ENCODE data around the gene PTTG1. TPM values are rescaled to one million over a fixed set of nuclear protein-coding genes. Genes with fewer than 3 reads are reported as not detected.

The PTTG1 gene
- total RNA-seq, 2 experiments from 2014 or later, result 132 to 139 TPM

DNA sequence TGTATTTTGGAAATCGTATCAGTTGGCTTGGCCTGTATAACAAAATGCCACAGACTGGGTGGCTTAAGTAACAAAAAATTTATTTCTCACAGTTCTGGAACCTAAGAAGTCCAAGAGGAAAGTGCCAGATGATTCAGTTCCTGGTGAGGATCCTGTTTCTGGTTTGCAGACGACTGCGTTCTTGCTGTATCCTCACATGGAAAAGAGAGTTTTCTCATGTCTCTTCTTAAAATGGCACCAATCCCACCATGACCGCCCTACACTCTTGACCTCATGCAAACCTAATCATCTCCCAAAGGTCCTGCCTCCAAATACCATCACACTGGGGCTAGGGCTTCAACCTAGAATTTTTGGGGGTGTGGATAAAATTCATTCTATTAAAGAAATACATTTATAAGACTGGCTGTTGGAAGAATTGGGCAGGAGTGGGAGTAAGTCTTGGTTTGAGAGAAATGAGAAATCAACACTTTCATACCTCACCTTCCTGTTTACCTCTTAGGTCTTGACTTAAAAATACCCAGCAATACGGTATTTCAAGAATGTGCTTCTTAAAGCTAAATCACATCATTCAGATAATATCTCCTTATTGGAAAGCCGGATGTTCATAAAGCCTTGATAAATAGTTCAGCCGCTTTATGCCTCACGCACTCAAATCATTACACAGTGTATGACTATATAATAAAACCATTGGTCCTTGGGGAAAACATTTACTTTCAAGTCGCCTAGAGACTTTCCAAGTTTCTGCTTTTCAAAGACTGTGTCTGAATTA lies 28.7 kb downstream of the PTTG1 start:
- ATAC-seq, result no peak
- DNase-seq, result no peak
- Mint-ChIP-seq H3K4me1 (ENCODE audit: low read depth) (peaks cover 16% of the 10 kb centered on the region), H3K27ac (no peak overlapping the region), H3K36me3 (ENCODE audit: low read depth) (no peaks in the 10 kb centered on the region), H3K4me3 (no peak overlapping the region), H3K9me3 (peaks cover 2% of the 10 kb centered on the region), H3K27me3 (no peaks in the 10 kb centered on the region)
- intact Hi-C loops (cut with micrococcal nuclease), result no loop called here
- TF ChIP-seq, protein P1, sequence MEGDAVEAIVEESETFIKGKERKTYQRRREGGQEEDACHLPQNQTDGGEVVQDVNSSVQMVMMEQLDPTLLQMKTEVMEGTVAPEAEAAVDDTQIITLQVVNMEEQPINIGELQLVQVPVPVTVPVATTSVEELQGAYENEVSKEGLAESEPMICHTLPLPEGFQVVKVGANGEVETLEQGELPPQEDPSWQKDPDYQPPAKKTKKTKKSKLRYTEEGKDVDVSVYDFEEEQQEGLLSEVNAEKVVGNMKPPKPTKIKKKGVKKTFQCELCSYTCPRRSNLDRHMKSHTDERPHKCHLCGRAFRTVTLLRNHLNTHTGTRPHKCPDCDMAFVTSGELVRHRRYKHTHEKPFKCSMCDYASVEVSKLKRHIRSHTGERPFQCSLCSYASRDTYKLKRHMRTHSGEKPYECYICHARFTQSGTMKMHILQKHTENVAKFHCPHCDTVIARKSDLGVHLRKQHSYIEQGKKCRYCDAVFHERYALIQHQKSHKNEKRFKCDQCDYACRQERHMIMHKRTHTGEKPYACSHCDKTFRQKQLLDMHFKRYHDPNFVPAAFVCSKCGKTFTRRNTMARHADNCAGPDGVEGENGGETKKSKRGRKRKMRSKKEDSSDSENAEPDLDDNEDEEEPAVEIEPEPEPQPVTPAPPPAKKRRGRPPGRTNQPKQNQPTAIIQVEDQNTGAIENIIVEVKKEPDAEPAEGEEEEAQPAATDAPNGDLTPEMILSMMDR (IDR thresholded peaks at IDR 0.05), result no peak
- ChIA-PET CTCF (no interaction called here), POLR2A (no interaction called here)

DNA sequence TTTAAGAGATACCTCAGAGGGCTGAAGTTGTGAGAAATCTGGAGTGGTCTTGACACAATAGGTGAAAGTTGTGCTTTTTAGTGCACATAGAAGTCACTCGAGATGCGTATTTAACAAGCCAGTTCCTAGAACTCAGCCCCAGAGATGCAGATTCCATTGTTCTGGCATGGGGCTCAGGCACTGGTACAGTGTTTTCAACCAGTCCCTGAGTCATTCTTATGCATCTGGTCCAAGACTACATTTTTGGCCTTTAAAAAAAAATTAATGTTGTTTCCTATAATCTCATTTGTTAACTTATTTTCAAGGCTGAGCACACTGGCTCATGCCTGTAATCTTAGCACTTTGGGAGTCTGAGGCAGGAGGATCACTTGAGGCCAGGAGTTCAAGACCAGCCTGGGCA lies 29.6 kb downstream of the PTTG1 start:
- Mint-ChIP-seq H3K27ac (no peak overlapping the region), H3K4me1 (ENCODE audit: low read depth) (peaks cover 20% of the 10 kb centered on the region), H3K4me3 (no peak overlapping the region), H3K36me3 (ENCODE audit: low read depth) (no peaks in the 10 kb centered on the region), H3K27me3 (no peaks in the 10 kb centered on the region), H3K9me3 (peaks cover 2% of the 10 kb centered on the region)
- DNase-seq, result no peak
- POLR2A ChIA-PET, result no interaction called here
- intact Hi-C loops (cut with micrococcal nuclease), result no loop called here
- CTCF ChIA-PET, result no interaction called here
- TF ChIP-seq, protein P1 (IDR thresholded peaks at IDR 0.05), result no peak
- no peak for ATAC-seq

DNA sequence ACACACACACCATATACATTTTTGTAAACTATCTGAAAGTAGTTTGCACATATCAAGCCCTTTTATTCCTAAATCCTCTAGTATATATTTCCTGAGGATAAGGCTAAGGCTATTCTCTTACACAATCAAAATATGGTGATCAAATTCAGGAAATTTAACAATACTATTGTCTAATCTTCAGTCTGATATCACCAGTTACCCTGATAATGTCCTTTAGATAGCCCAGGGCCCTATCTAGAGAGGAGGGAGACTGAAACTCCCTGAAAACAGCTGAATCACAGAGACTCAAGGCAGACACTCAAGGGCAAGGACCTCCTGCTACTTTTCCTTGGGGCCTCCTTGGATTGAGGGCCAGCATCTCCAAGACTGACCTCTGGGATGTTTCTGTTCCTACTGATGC lies 30.4 kb downstream of the PTTG1 start:
- ChIA-PET CTCF (interaction anchor here (1.3 to 1.8 kb wide), 3 partner anchors 12 to 15 kb away, joined by 3 to 6 read pairs (median 5); no protein-coding TSS in a partner anchor), POLR2A (interaction anchor here (1.1 kb wide), 1 partner anchor 12 kb away, joined by 4 read pairs; no protein-coding TSS in a partner anchor)
- DNase-seq (no peak), ATAC-seq (no peak)
- H3K9me3 Mint-ChIP-seq, result peaks cover 2% of the 10 kb centered on the region
- no peak overlapping the region for H3K4me3 Mint-ChIP-seq
- no peaks in the 10 kb centered on the region for H3K27me3 Mint-ChIP-seq
- TF ChIP-seq, protein P1 (IDR thresholded peaks at IDR 0.05), result no peak
- no peaks in the 10 kb centered on the region for H3K36me3 Mint-ChIP-seq (ENCODE audit: low read depth)
- intact Hi-C loops (cut with micrococcal nuclease), result no loop called here
- no peak overlapping the region for H3K27ac Mint-ChIP-seq
- peaks cover 26% of the 10 kb centered on the region for H3K4me1 Mint-ChIP-seq (ENCODE audit: low read depth)

DNA sequence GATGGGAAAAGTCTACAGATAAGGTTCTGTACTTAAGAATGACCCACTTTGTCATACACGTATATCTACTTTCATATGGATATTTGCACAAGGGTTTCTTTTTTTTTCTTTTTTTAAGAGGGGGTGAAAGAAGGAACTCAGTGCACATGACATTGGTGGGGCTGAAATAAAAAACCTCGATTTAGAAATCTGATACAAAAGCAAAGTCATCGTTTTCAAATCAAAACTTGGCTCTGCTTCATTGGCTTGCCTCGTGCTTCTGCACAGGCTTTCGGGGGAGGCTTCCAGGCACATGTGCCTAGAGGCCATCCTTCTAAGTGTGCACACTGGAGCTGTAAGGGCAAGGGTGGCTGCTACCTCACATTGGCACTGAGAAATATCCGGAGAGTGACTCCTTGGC lies 31.1 kb downstream of the PTTG1 start:
- no peak for ATAC-seq
- CTCF ChIA-PET, result interaction anchor here (0.7 to 1.8 kb wide), 4 partner anchors 11 to 62 kb away, joined by 3 to 6 read pairs (median 4); no protein-coding TSS in a partner anchor
- Mint-ChIP-seq H3K9me3 (peaks cover 2% of the 10 kb centered on the region), H3K4me3 (no peak overlapping the region), H3K4me1 (ENCODE audit: low read depth) (peaks cover 26% of the 10 kb centered on the region), H3K27me3 (no peaks in the 10 kb centered on the region), H3K27ac (no peak overlapping the region), H3K36me3 (ENCODE audit: low read depth) (no peaks in the 10 kb centered on the region)
- TF ChIP-seq, protein P1 (IDR thresholded peaks at IDR 0.05), result no peak
- intact Hi-C loops (cut with micrococcal nuclease), result no loop called here
- POLR2A ChIA-PET, result interaction anchor here (1.1 to 2.2 kb wide), 2 partner anchors 11 to 15 kb away, joined by 4 to 7 read pairs; no protein-coding TSS in a partner anchor
- no peak for DNase-seq

DNA sequence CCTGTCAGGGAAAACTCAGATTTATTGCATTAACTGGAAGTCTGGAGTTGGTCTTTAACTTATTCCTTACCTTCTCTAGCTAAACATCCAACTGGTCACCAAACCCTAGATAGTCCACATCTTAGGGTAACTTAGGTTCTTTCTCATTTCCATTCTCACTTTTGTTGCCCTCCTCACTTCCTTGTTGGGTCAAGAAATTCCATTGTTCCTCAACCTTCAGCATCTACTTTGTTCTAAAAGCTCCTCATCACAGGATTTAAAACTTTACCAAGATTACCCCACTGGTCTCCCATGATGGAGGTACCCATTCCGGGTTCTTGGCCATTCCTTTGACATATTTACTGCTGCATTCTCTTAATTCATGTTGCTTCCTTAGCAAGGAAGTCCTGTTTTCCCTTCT lies 32.1 kb downstream of the PTTG1 start:
- Mint-ChIP-seq H3K27me3 (no peaks in the 10 kb centered on the region), H3K4me3 (no peak overlapping the region), H3K4me1 (ENCODE audit: low read depth) (peaks cover 29% of the 10 kb centered on the region), H3K36me3 (ENCODE audit: low read depth) (no peaks in the 10 kb centered on the region), H3K27ac (no peak overlapping the region), H3K9me3 (peaks cover 2% of the 10 kb centered on the region)
- ChIA-PET POLR2A (interaction anchor here (1.6 to 2.2 kb wide), 2 partner anchors 12 to 14 kb away, joined by 3 to 7 read pairs; no protein-coding TSS in a partner anchor), CTCF (interaction anchor here (0.6 to 2.8 kb wide), 3 partner anchors 10 to 34 kb away, joined by 4 to 19 read pairs (median 5); no protein-coding TSS in a partner anchor)
- no peak for DNase-seq
- no peak for ATAC-seq
- intact Hi-C loops (cut with micrococcal nuclease), result no loop called here
- TF ChIP-seq, protein P1 (IDR thresholded peaks at IDR 0.05), result no peak

Data from activated CD8-positive, alpha-beta T cell treated with anti-CD3 and anti-CD28 coated beads for 36 hours (primary cell).